MM.1S (cell line): ENCODE data around the gene RGS6.

ENCODE experiments used
- EZH2 ChIP-seq: fragments of 300-600 bp; sonication (generic); optimal IDR thresholded peaks from 2 replicates; pipeline ENCODE3; 2017; ENCODE audit warnings: low read depth, mild to moderate bottlenecking, antibody characterized with exemption, low read length, mixed read lengths
- EZH2phosphoT487 ChIP-seq: fragments of 300-600 bp; sonication (generic); IDR thresholded peaks from 2 replicates; pipeline ENCODE4 v1.6.1; 2018; ENCODE audit warnings: antibody characterized with exemption, low read length
- TF ChIP-seq, protein P1 (sequence below): fragments of 300-600 bp; sonication (generic); IDR thresholded peaks from 2 replicates; pipeline ENCODE4 v1.5.1; 2016; ENCODE audit warnings: antibody characterized with exemption, low read length, mixed read lengths

- TF ChIP-seq, protein P1, sequence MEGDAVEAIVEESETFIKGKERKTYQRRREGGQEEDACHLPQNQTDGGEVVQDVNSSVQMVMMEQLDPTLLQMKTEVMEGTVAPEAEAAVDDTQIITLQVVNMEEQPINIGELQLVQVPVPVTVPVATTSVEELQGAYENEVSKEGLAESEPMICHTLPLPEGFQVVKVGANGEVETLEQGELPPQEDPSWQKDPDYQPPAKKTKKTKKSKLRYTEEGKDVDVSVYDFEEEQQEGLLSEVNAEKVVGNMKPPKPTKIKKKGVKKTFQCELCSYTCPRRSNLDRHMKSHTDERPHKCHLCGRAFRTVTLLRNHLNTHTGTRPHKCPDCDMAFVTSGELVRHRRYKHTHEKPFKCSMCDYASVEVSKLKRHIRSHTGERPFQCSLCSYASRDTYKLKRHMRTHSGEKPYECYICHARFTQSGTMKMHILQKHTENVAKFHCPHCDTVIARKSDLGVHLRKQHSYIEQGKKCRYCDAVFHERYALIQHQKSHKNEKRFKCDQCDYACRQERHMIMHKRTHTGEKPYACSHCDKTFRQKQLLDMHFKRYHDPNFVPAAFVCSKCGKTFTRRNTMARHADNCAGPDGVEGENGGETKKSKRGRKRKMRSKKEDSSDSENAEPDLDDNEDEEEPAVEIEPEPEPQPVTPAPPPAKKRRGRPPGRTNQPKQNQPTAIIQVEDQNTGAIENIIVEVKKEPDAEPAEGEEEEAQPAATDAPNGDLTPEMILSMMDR = no peak
- TF ChIP-seq EZH2 (no peak), EZH2phosphoT487 (no peak)
Observed at GRCh38 chr14:71942904-71943694, 10.9 kb downstream of the RGS6 start.
